Activated CD4-positive, alpha-beta T cell treated with anti-CD3 and anti-CD28 coated beads, Interleukin-10, Interleukin-2, amounts not matched to agents 100 ng/mL and 50 ng/mL, durations not matched to agents 16 hours and 8 hours (primary cell): ENCODE data around the gene PTBP3.

Experiments
- DNase-seq: peaks from one replicate; pipeline ENCODE4 v3.0.0-alpha.2; 2020

Gene PTBP3

GRCh38 chr9:112360047-112360804 is 26.8 kb upstream of the PTBP3 start:
- DNase-seq = peak; percentile 6

DNA sequence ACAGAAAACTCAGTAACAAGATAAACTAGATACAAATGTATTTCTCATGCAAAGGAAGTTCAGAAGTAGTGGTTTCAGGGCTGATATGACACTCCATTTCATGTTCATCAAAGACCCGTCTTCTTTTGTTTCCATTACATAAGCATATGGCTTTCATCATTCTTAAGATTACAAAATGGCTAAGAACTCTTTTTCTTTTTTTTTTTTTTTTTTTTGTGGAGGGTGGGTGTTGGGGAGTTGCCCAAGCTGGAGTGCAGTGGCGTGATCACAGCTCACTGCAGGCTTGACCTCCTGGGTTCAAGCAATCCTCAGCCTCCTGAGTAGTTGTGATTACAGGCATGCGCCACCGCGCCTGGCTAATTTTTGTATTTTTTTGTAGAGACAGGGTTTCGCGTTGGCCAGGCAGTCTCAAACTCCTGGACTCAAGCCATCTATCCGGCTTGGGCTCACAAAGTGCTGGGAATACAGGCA is 22.0 kb upstream of the PTBP3 start:
- peak; percentile 45 for DNase-seq

- no peak for DNase-seq
Observed at GRCh38 chr9:112354081-112354743, 20.8 kb upstream of the PTBP3 start.

- no peak for DNase-seq
Observed at GRCh38 chr9:112352209-112352608, 18.8 kb upstream of the PTBP3 start.

DNA sequence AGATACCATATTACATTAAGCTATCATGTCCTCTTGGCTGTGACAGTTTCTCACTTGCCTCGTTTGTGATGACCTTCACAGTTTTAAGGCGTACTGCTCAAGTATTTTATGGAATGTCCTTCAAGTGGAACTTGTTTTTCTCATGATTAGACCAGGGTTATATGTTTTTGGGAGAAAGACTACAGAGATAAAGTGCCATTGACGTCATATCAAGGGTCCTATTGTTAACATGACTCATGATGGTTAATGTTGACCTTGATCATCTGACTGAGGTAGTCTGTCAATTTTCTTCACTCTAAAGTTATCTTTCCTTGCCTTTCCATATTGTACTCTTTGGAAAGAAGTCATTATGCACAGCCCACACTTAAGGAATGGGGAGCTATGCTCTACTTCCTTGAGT is 17.8 kb upstream of the PTBP3 start:
- no peak for DNase-seq

- no peak for DNase-seq
Observed at GRCh38 chr9:112349008-112349333, 15.6 kb upstream of the PTBP3 start.

GRCh38 chr9:112348257-112349007 is 15.0 kb upstream of the PTBP3 start:
- DNase-seq = peak; percentile 83

- no peak for DNase-seq
Observed at GRCh38 chr9:112341730-112342129, 8.3 kb upstream of the PTBP3 start.

- DNase-seq = no peak
Observed at GRCh38 chr9:112339886-112340285, 6.5 kb upstream of the PTBP3 start.

DNA sequence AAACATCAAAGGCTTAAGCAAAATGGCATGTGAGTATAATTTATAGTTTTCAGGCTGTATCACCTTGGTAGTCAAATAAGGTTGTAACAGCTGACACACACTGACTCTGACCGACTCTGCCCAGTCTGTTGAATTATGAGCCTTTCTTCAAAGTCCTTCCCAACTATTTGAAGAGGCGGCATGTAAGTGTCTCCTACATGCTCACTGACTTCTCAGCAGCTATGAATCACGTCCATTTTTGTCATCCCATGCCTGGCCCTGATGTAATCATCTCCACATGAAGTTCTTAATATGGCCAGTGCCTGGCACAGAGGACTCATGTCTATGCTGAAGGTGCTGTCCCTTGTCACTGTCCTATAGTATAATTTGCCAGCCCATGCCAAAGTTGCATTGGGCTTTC is 5.1 kb upstream of the PTBP3 start:
- DNase-seq = no peak

DNA sequence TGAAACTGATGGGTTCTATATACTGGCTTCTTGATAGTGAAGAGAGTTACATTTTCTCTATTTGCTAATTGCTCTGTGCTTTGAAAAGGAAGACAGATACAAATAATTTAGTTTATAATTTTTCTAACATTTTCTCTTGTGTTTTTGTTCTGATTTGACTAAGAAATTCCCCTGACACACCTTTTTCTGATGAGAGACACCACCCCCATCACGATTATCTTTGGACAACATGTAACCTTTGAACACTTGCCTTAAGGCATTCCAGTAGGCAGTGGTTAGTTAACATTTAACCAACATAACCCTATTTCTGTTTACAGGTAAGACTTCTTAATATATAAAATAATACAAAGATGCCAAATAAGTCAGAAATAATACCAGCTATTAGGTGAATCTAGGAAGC is 4.1 kb upstream of the PTBP3 start:
- DNase-seq = no peak

GRCh38 chr9:112334432-112334841 is 1.0 kb upstream of the PTBP3 start:
- DNase-seq = peak; percentile 84

GRCh38 chr9:112333639-112334431 is 416 bp upstream of the PTBP3 start:
- DNase-seq = peak; percentile 96

DNA sequence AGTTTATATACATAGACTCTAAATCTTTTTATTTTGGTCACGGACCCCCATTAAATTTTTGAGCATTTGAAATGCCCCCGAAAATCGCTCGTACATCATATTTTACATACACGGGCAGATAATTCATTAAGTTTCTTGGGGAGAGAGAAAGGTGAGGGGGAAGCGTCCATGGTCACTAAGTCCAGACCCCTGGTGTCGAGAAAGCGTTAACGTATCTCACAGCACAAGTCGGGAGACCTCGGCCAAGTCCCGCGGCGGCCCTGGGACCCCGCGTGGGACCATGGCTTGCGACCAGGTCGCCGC is 794 bp downstream of the PTBP3 start:
- no peak for DNase-seq

DNA sequence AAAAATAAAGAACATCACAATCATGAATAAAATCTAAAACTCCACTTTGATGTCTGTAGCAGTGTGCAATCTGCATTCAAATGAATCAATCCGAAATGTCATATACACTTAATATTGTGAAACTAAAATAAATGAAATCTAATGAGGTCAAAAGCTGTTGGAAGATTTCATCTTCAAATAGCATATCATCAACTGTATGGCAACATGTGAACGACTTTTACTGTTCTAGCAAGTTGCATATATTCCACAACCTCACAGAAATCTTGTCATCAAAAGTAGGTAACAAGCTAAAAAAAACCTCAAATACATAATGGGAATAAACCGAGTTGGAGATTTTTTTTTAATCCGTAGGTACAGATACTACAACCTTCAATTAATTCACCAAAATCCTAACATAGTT is 1.2 kb downstream of the PTBP3 start:
- no peak for DNase-seq

- DNase-seq = peak; percentile 26
Observed at GRCh38 chr9:112331674-112331952, 1.8 kb downstream of the PTBP3 start.

DNA sequence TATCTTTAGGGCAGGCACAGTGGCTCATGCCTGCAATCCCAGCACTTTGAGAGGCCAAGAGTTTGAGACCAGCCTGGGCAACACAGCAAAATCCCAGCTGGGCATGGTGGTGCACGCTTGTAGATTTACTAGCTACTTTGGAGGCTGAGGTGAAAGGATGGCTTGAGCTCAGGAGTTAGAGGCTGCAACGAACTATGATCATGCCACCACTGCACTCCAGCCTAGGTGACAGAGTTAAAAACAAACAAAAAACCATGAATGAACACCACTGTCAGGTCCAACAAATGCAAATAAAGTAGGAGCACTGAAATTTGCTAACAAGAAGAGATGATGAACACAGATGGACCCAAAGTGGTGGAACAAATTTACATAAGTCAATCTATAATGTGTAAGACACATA is 4.9 kb downstream of the PTBP3 start:
- no peak for DNase-seq

- DNase-seq = no peak
Observed at GRCh38 chr9:112327718-112328450, 5.5 kb downstream of the PTBP3 start.

DNA sequence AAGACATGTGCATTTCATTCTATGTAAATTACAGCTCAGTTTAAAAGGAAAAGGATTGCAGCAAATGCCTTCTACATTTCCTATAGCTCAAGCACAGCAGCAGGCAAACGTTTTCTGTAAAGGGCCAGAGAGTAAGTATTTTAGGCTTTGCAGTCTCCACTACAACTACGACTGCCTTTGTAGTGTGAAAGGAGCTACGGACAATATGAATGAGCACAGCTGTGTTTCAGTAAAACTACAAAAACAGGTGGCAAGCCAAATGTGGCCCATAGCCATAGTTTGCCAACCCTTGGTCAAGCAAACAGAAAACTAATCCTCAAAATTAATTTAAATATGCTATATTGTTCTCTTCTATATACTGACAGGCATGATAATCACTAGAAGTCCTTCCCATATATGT is 7.2 kb downstream of the PTBP3 start:
- no peak for DNase-seq

DNA sequence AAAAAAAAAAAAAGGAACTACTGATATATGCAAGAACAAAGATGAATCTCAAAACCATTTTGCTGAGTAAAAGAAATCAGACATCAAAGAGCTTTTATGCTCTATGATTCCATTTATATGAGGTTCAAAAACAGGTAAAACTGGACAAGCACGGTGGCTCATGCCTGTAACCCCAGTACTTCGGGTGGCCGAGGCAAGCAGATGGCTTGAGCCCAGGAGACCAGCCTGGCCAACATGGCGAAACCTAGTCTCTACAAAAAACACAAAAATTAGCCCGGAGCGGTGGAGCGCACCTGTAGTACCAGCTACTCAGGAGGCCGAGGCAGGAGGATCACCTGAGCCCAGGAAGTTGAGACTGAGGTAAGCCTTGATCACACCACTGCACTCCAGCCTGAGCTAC is 7.8 kb downstream of the PTBP3 start:
- DNase-seq = no peak

- DNase-seq = no peak
Observed at GRCh38 chr9:112325127-112325526, 8.3 kb downstream of the PTBP3 start.

DNA sequence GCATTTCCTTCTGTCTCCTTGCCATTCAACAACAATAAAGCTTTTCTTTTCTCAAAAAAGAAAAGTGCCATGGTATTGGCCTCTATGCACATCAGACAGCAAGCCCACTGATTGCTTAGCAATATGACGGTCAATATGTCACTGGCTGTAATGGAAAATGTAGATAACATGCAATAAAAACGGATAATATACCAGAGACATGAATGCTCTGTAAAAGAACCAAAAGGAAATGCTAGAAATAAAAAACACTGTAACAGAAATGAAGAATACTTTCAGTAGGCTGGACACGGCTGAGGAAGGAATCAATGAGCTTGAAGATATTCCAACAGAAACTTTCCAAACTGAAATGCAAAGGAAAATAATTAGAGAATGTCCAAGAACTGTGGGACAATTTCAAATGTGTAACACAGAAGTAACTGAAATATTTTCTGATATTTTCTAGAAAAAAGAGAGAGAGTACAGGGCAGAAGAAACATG is 10.0 kb downstream of the PTBP3 start:
- no peak for DNase-seq
